HG03457 (cell line): ENCODE data around the gene TMEFF1.
A peak's percentile ranks its signal among the peaks of the same experiment; 100 is the strongest.
"Not testable (repeated sequence)": the region's sequence is repeated elsewhere in the genome, so short reads cannot be mapped to it uniquely, and the experiment has no call there.

Experiments
- ATAC-seq: cut with Tn5 transposase; IDR thresholded peaks from one replicate; pipeline ENCODE4 v1.9.1; 2021; ENCODE audit warnings: moderate number of reproducible peaks; ENCODE audit not compliant: unreplicated experiment

Gene TMEFF1, protein sequence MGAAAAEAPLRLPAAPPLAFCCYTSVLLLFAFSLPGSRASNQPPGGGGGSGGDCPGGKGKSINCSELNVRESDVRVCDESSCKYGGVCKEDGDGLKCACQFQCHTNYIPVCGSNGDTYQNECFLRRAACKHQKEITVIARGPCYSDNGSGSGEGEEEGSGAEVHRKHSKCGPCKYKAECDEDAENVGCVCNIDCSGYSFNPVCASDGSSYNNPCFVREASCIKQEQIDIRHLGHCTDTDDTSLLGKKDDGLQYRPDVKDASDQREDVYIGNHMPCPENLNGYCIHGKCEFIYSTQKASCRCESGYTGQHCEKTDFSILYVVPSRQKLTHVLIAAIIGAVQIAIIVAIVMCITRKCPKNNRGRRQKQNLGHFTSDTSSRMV

DNA sequence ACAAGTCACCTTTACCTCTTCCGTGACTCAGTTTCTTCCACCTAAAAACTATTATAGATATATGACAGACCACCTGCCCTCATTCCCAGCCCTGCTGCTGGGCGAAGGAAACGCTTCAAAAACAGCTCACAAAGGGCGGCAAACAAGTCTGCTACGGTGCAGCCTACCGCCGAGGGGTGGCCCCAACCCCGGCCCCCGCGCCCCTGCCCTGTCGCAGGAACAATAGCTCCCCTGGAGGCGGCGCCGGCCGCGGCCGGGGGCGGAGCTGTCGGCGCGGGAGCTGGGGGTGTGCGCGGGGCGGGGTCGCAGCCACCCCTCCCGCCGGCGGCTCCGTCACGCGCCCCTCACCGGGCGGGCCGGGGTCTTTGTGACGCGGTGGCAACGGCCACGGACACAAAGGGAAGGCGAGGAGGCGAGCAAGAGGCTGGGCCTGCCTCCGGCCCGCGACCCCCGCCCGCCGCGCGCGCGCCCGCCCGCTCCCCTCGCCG, at the start of gene TMEFF1:
Gene TMEFF1, plus strand, starts transcription at position 362 of the 488 bp plus-strand sequence. CDS start 396 bp downstream, outside the sequence.
- peak; percentile 33 for ATAC-seq

DNA sequence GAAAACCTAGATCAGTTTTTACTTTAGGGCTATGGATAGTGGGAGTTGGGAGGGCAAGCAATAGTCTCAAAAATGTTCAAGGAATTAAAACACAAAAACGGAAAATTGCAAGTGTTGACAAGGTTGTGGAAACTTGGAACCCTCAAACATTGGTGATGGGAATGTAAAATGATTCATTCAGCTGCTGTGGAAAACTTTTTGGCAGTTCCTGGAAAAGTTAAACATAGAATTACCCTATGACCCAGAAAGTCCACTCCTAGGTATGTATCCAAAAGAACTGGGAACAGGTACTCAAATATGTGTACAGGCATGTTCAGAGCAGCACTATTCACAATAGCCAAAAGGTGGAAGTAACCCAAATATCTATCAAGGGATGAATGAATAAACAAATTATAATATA, 47.2 kb upstream of the TMEFF1 start:
- no peak for ATAC-seq

DNA sequence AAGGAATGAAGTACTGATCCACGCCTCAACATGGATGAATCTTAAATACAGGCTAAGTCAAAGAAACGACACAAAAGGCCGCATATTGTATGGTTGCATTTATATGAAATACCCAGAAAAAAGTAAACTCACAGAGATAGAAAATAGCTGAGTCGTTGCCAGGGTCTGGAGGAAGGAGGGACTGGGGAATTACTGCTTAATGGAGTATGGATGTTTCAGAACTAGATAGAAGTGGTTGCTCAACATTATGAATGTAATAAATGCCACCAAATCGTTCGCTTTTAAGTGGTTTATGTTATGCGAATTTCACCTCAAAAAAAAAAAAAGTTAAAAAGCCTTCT, 46.8 kb upstream of the TMEFF1 start:
- no peak for ATAC-seq

DNA sequence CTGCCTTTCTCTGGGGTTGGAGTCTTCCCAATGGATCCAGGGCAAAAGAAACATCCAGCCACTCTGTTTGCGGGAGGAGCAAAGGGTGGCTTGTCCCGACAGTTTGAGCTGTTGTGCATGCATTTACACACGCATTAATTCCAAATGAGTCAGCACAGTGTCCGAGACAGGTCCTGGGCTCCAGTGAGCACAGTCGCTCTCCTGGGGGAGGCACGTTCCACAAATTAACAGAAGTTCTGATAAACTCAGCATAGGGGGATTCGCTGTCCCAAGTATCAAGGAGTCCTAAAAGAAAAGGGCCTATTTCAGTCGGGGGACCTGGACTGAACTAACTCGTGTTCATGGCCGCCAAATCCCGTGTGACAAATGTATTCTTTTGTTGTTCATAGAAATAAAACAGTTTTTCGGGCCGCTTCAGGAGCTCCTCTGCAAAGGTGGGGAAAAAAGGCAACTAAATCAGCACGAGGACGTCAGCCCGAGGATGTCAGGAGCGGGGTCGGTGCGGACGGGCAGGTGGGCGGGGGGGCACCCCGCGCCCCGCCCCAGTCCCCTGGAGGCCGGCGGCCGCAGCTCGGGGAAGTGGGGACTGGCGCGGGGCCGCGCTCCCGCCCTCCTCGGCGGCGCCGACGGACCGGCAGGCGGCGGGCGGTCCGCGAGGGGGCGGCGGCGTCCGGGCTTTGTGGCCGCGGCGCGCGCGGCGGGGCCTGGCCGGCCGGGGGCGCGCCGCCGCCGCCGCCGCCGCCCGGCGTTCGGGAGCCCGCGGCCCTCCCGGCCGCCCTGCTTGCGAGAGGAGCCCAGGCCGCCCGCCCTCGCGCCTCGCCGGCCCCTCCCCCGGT, 46.2 kb upstream of the TMEFF1 start, which contains the start of gene MSANTD3:
Gene MSANTD3, plus strand, starts transcription at position 614 of the 836 bp plus-strand sequence. CDS start 14,796 bp downstream, outside the sequence.
- ATAC-seq: peak; percentile 62

DNA sequence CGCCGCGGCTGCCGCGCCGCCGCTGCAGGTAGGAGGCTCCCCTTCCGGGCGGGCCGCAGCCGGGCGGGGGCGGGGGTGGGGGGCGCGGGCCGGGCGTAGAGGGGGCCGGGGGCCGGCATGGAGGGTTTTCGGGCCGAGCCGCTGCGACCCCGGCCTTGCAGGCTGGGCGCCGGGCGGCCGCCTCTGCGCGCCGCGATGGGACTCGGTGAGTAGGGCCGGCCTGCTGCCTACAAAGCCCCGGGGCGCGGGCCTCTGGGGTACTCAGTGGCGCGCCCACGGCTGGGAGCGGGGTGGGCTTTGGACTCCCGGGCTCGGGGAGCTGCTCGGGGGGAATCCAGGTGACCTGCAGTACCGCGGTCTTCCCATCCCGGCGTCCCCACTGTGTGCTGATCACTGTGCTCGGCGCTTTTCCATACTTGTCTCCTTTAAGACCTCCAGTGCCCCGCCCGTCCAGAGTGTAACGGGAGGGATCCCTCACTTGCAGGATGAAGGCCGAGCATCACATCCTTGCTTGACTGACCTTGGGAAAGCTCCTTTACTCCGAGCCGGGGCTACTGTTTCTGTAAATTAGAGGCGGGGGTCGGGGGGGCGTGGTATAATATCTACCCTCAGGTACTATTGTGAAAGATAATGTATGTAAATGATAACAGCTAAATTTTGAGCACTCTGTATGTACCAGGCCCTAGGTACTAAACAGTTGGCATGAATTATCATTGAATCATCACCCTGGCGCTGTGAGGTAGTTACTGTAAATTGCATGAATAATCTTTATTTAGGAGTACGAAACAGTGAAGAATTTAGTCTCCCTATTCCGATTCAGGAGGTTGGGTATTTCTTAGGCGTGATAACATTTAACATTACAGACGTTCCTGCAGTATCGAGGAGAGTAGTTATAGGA, 45.3 kb upstream of the TMEFF1 start:
- peak; percentile 47 for ATAC-seq

DNA sequence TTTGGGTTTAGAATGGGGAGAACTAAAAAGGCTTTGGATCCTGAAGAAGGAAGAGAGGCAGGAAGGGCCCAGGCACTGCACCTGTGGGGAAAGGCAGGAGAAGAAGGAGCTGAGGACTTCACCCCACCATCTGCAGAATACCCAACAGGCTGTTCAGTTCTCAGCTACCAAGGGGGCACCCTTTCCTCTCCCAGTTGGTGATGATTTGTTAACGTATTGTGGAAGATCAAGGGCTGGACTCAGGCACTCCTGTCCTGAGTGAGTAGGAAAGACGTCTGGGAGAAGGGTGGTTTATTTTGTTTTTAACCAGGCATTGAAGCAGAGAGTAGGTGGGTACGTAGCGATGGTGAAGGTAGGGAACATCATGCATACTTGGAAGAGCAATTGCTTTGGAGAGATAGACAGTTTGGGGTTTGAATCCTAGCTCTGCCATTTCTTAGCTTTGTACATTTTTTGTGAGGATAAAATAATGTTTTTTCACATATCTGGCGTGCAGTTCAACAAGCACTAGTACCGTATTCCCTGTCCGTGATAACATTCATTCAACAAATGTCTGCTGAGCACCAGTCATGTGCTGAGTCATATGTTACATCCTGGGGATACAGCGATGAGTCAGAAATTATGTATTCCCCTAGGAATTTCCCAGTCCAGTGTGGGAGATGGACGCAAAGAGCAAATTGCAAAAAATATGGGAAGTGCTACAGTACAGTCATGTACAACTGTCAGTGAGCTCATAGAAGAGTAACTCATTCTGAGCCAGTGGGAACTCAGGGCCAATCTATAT, 43.9 kb upstream of the TMEFF1 start:
- ATAC-seq: no peak

DNA sequence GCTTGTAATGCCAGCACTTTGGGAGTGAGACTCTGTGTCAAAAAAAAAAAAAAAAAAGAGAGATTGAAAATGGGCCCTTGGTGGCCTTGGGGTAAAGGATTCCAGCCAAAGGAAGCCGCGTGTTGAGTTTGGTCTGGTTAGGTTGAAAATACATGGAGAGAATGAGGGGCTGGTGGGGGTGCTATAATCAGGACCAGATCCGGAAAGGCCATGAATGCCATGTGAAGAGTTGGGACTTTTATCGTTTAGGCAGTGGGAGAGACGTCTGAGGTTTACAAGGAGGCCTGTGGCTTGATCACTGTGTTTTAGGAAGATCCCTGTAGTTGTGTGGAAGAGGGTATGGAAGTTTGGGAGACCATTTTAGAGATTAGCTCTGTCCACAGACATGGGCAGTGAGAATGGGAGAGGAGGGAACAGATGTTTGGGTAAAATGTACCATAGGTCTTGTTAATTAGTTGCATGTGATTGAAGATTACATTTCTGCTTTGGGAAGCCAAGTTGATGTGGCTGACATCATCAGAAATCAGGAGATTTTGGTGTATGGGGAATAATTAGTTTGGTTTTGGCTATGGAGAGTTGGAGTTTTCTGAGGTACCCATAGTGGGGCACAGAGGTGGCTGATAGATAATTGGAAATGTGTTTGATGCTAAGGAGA, 42.5 kb upstream of the TMEFF1 start:
- ATAC-seq: no peak

DNA sequence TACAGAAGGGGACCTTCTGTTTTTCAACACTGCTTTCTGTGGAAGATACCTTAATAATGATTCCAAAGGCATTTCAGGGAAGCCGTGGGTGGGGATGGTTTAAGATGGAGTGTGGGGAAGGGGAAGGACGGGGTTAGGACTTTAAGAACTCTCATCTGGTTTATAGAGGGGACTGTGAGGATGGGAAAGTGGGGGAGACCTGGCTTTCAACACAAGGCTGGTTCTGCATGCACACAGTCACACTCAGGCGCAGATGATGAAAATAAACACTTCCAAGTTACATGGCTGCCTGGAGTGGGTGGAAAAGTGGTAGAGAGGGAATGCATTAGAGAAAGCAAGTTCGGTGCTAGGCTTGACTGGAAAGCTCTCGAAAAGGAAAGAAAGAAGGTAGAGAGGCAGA, 41.1 kb upstream of the TMEFF1 start:
- ATAC-seq: no peak

DNA sequence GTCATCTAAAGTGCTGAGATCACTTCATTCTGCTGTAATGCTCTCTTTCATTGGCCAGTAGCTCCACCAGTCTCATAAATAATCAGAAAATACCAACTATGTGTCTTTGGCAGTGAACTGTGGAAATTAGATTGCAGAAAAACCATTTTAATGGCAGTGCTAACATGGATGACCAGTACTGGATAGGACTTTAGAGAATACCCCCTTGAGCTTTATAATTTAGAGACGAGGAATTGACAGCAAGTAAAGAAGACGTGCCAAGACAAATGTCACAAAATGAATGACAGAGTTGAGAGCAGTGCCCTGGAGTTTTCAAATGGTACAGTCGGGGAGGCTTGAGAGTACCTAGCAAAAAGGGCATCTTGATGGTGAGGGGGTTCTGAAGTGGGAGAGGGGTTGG, 40.2 kb upstream of the TMEFF1 start:
- ATAC-seq: no peak

DNA sequence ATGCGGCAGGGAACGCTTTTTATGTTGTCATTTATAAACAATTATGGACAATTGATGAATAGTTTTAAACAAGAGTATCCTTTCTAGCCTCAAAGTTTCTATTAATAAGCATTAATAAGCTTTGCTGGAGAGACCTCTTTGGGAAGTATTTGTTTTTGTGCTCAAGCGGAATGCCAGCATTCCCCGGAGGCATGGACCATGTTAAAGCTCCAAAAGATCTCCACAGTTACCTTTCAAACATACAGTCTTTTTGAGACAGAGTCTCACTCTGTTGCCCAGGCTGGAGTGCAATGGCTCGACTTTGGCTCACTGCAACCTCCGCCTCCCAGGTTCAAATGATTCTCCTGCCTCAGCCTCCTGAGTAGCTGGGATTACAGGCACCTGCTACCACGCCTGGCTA, 36.4 kb upstream of the TMEFF1 start:
- no peak for ATAC-seq

DNA sequence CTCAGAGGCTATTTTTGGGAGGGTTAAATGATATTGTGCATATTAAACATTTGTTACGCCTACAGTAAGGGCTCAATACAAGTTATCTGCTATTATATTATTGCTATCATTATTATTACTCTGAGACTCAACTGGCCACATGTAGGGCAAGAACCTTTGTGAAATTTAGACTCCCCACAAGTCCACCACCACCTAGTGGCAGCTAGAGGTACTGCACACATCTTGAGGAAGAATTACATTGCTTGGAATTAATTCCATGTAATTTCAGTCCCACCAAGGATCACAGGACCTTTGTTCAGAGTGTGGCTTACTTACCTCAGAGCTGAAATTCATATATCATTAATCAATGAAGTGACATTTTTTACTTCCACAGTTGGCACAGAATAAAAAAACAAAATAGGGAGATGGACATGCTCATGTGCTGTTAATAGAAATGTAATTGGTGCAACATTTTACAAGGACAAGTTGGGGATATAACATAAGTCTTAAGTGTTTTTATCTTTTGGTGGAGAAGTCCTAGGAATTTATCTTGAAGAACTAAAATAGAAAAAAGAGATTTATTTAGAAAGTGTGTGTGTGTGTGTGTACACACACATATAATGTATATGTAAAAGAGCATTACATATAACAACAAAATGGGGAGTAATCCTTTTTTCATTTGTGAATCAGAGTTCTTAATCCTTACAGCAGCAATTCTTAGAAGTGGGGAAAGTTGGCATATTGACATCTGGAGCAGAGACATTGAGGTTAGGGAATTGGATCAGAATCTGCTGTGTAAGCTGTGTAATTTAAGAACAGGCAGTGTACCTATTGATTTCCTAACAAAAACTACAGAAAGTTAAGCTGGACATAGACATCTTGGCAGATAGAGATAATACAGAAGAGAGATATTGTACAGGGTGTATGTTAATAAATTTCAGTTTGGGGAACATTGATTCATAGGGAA, 34.8 kb upstream of the TMEFF1 start:
- ATAC-seq: no peak

DNA sequence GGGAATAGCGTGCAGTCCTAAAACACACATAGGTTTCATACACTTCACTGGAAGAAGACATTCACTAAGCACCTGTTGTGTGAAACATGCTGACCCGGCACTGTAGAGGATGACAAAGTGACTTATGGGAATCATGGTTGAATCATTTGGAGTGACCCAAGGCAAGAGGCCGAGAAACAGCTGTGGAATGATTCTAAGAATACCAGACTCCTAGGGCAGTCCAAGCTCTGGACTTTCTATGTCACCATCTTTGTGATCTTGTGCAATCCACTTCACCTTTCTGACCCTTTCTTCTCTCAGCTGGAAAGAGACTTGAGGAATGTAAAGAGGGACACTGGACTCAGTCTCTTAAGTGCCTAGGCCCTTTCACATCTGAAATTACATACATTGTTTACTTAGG, 32.9 kb upstream of the TMEFF1 start:
- ATAC-seq: no peak

DNA sequence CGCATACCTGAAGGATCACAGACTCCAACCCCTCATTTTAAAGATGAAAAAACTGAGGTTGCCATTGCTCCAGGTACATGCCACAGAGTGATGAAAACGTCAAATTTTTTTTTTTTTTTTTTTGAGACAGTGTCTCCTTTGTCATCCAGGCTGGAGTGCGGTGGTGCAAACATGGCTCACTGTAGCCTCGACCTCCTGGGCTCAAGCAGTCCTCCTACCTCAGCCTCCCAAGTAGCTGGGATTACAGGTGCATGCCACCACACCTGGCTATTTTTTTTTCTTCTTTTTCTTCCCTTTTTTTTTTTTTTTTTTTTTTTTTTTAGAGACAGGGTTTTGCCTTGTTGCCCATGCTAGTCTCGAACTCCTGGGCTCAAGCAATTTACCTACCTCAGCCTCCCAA, 32.5 kb upstream of the TMEFF1 start:
- ATAC-seq: not testable (repeated sequence)

DNA sequence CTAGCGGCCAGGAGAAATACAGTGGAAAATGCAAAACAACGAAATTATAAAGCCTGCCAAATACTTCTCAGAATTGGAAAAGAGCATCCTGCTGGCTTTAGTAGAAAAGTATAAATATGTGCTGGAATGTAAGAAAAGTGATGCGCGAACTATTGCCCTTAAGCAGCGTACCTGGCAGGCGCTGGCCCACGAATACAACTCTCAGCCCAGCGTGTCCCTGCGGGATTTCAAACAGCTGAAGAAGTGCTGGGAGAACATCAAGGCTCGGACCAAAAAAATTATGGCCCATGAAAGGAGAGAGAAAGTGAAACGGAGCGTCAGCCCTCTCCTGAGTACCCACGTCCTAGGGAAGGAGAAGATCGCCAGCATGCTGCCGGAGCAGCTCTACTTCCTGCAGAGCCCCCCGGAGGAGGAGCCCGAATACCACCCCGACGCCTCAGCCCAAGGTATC, 31.0 kb upstream of the TMEFF1 start:
- ATAC-seq: no peak

DNA sequence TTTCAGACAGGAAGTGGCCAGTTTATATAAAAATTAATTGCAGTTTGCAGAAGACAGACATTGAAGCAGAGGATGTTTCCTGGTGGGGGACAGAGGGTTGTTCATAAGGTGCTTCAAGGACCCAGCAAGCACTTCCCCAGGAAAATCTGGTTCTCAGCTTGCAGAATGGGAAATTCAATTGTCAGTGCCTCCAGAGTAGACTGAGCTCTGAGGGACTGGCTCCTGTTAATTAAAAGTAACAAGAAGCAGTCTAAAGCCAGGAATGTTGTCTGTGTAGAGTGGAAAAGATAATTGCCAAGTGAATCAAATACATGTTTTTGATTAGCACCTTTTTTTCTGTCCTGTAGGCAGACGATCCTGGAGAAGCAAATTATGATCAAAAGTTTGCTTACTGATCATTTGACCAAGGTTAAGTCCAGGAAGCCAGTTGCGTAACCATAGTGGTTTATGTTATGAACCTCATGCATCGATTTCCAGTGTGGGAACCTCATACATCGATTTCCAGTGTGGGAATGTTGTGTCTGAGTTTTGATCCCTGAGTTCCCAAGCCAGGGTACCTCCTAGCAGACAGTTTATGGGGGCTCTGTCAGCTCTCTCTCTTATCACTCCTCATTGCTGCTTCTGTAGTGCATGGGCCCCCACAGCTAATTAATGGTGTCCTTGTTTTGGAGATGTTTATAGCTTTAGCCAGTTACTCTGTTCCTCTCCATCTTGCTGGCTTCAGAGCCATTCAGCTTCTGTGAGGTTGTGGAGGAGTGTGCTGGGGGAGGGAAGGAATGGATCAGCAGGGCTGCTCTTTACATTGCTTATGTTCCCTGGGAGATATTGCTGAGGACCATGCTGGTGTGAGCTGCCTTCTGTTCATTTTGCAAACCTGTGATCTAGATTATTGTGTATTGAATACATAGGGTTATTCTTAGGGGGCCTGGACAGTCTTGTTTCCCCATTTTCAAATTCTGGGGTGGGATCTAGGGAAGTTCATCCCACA, 28.9 kb upstream of the TMEFF1 start:
- ATAC-seq: no peak

DNA sequence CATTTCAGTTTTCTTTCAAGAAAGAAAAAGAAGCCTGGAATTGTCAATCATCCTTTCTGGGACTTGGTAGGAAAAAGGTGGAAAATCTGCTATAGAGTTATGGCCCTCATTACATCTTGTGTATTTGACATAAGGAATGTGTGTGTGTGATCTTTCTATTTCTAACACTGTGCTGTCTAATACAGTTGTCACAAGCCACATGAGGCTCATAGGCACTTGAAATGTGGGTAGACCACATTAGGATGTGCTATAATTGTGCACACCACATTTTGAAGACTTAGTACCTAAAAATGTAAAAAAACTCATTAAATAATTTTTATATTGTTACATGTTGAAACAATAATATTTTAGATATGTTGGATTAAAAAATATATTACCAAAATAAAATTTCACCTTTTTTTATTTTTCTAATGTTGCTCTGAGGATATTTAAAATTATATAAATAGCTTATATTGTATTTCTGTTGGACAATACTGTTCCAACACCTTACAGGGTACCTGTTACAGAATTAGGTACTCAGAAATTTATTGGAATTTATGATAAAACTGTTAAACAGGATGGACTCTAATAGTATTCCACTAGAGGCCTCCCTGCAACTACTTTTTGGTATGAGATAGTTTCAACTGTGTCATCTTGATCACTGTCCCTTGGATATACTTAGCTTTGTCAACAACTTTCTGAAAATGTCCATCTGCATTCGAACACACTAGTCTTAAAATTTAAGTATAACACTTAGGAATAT, 27.6 kb upstream of the TMEFF1 start:
- no peak for ATAC-seq
